ENCODE data around the gene SPG7. TPM values are rescaled to one million over a fixed set of nuclear protein-coding genes. Genes with fewer than 3 reads are reported as not detected.

The SPG7 gene
- total RNA-seq, 2 donors from 2014 or later: 72.8 to 216 TPM

DNA sequence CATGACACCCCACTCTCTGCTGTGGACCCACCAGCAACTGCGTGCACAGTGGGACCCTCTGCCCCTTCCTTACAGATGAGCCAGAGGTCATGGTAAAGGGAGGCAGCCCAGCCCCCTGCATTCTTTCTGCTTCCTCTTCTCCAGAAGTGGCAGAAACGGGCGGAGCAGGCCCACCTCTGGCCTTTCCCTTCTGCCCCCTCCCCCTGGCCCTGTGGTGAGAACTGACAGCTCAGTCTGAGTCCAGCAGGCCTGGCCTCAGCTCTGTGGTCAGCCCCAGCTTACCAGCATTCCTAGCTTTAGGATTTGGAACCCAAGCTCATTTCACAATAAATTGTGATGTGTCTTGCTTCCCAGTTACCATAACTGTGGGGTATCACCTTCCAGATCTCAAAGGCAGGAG, 13.1 kb upstream of the SPG7 start:
- TF ChIP-seq, protein P1, sequence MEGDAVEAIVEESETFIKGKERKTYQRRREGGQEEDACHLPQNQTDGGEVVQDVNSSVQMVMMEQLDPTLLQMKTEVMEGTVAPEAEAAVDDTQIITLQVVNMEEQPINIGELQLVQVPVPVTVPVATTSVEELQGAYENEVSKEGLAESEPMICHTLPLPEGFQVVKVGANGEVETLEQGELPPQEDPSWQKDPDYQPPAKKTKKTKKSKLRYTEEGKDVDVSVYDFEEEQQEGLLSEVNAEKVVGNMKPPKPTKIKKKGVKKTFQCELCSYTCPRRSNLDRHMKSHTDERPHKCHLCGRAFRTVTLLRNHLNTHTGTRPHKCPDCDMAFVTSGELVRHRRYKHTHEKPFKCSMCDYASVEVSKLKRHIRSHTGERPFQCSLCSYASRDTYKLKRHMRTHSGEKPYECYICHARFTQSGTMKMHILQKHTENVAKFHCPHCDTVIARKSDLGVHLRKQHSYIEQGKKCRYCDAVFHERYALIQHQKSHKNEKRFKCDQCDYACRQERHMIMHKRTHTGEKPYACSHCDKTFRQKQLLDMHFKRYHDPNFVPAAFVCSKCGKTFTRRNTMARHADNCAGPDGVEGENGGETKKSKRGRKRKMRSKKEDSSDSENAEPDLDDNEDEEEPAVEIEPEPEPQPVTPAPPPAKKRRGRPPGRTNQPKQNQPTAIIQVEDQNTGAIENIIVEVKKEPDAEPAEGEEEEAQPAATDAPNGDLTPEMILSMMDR (IDR thresholded peaks at IDR 0.05): no peak
- Histone ChIP-seq H3K27ac (no peak overlapping the region), H3K9me3 (no peaks in the 10 kb centered on the region), H3K4me1 (peaks cover 0 to 11% of the 10 kb centered on the region in 2 donors), H3K27me3 (no peaks in the 10 kb centered on the region), H3K4me3 (no peak overlapping the region), H3K36me3 (no peaks in the 10 kb centered on the region)
- DNase-seq (ENCODE audit: low spot score): no peak

GRCh38 chr16:89498839-89499238, 9.4 kb upstream of the SPG7 start:
- H3K4me3 ChIP-seq: no peak overlapping the region
- H3K36me3 ChIP-seq: no peaks in the 10 kb centered on the region
- peaks cover 0 to 11% of the 10 kb centered on the region in 2 donors for H3K4me1 ChIP-seq
- no peaks in the 10 kb centered on the region for H3K9me3 ChIP-seq
- DNase-seq (ENCODE audit: low spot score): no peak
- H3K27ac ChIP-seq: no peak overlapping the region
- TF ChIP-seq, protein P1 (IDR thresholded peaks at IDR 0.05): no peak
- no peaks in the 10 kb centered on the region for H3K27me3 ChIP-seq

- Histone ChIP-seq H3K4me1 (peaks cover 0 to 16% of the 10 kb centered on the region in 2 donors), H3K36me3 (no peaks in the 10 kb centered on the region), H3K27ac (no peak overlapping the region), H3K9me3 (no peaks in the 10 kb centered on the region), H3K27me3 (no peaks in the 10 kb centered on the region), H3K4me3 (no peak overlapping the region)
- TF ChIP-seq, protein P1 (IDR thresholded peaks at IDR 0.05): no peak
- no peak for DNase-seq (ENCODE audit: low spot score)
These were observed 8.4 kb upstream of the SPG7 start for GRCh38 chr16:89499767-89500166.

DNA sequence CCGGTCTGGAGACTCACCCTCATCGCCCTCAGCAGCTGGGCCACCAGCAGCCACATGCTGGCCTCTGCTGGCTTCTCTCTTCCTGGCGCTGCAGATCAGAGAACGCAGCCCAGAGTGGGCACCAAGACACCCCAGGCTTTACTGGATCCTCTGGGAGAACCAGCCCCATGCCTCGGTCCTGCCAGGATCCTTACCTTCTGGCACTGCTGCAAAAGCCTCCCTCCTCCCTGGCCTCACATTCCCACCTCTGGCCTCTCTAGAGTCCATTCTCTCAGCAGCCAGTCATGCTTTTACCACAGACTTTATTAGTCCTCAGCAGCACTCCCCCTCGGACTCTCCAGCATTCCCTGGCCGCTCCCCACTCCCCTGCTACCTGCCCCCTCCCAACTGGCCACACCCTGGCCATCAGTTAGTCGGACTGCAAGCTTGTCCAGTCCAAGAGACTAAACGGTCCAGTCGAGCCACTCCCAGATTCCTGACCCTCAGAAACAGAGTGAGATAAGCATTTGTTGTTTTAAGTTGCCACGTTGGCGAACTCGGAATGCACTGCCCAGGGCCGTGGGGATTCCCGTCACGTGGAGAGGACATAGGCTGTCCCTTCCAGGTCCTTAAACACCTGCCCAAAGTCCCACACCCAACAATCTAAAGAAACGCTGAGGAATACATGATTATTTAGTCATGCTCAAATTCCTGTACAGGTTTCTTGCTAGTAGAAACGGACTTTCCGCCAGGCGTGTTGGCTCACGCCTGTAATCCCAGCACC, 5.9 kb upstream of the SPG7 start:
- H3K36me3 ChIP-seq: no peaks in the 10 kb centered on the region
- H3K27ac ChIP-seq: peak overlapping the region in 1 of 2 donors; percentile 35
- H3K9me3 ChIP-seq: no peaks in the 10 kb centered on the region
- TF ChIP-seq, protein P1 (IDR thresholded peaks at IDR 0.05): no peak
- H3K4me1 ChIP-seq: peaks cover 0 to 40% of the 10 kb centered on the region in 2 donors
- no peak overlapping the region for H3K4me3 ChIP-seq
- no peaks in the 10 kb centered on the region for H3K27me3 ChIP-seq
- DNase-seq (ENCODE audit: low spot score): no peak

GRCh38 chr16:89504091-89504490, 4.1 kb upstream of the SPG7 start:
- H3K27me3 ChIP-seq: no peaks in the 10 kb centered on the region
- H3K36me3 ChIP-seq: no peaks in the 10 kb centered on the region
- TF ChIP-seq, protein P1 (IDR thresholded peaks at IDR 0.05): no peak
- no peak overlapping the region for H3K27ac ChIP-seq
- H3K4me3 ChIP-seq: no peak overlapping the region
- no peaks in the 10 kb centered on the region for H3K9me3 ChIP-seq
- no peak for DNase-seq (ENCODE audit: low spot score)
- peaks cover 0 to 48% of the 10 kb centered on the region in 2 donors for H3K4me1 ChIP-seq

Data from right atrium auricular region (tissue), 2 donors.